Choroid plexus epithelial cell (primary cell): ENCODE data around the gene GBP6.

Source experiments
- DNase-seq: peaks from one replicate; pipeline ENCODE4 v3.0.0-alpha.2; 2010; ENCODE audit warnings: low read depth
- H3K4me3 ChIP-seq: 2 replicates; pipeline ENCODE4 v1.5.1; 2011; ENCODE audit warnings: low read depth, mild to moderate bottlenecking, control low read depth, low read length, moderate library complexity
- TF ChIP-seq, protein P1 (sequence below): conservative IDR thresholded peaks from 2 replicates; pipeline ENCODE4 v1.5.1; 2011; ENCODE audit warnings: low read depth, mild to moderate bottlenecking, control low read depth, inconsistent platforms, low read length, moderate library complexity

The GBP6 gene

DNA sequence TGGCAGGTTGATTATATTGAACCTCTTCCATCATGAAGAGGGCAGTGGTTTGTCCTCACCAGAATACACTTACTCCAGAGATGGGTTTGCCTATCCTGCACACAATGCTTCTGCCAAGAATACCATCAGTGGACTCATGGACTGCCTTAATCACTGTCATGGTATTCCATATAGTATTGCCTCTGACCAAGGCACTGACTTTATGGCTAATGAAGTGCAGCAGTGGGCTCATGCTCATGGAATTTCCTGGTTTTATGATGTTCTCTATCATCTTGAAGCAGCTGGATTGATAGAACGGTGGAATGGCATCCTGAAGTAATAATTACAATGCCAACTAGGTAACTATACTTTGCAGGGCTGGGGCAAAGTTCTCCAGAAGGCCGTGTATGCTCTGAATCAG, 16.6 kb upstream of the GBP6 start:
- H3K4me3 ChIP-seq: no peak overlapping the region
- no peak for DNase-seq
- TF ChIP-seq, protein P1, sequence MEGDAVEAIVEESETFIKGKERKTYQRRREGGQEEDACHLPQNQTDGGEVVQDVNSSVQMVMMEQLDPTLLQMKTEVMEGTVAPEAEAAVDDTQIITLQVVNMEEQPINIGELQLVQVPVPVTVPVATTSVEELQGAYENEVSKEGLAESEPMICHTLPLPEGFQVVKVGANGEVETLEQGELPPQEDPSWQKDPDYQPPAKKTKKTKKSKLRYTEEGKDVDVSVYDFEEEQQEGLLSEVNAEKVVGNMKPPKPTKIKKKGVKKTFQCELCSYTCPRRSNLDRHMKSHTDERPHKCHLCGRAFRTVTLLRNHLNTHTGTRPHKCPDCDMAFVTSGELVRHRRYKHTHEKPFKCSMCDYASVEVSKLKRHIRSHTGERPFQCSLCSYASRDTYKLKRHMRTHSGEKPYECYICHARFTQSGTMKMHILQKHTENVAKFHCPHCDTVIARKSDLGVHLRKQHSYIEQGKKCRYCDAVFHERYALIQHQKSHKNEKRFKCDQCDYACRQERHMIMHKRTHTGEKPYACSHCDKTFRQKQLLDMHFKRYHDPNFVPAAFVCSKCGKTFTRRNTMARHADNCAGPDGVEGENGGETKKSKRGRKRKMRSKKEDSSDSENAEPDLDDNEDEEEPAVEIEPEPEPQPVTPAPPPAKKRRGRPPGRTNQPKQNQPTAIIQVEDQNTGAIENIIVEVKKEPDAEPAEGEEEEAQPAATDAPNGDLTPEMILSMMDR: no peak

DNA sequence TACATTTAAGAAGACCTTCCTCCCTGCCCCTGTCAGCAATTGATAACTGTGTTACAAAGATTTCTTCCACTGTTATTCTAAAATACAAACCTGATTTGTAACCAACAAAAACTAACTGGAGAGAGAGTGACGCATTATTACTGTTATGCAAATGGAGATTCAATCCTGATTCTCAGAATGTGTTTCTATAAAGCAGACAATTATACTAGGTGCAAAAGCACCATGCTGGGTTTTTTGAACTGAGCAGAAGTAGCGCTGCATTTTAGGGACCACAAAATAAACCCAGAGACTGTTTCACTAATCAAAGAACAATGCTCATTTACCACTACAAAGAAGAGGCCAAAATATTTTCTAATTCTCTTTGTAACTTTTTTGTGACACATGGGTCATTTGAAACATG, 13.6 kb upstream of the GBP6 start:
- DNase-seq: no peak

DNA sequence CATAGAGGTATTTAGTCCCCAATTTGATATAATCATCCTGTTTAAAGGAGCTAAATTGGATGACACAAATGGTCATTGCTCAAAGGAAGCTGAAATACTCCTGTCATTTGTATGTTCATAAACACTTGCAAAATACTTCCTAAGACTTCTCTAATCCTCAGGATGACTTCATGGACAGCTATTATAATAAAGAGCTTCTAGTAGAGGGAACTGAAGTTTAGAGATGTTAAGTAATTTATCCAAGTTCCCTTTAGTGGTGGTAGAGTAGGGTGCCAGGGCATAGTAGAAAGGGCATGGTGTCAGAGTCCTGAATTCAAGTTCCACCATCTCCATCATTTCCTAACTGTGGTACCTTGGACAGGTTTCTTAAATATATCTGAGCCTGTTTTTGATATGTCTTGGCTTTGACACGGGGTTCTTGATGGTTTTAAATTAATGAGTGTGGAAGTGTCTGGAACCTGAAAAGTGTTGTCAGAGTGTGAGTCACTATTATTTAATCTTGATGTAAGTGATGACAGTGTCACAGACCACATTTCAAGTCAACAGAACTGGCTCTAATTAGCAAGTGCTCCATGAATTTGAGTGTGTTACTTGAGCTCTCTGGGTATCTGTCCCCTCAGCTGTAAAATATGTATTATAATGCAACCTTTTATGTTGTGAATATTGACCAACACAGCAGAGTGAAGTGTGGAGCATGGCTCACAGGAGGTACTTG, 12.1 kb upstream of the GBP6 start:
- TF ChIP-seq, protein P1: no peak
- no peak for DNase-seq
- no peak overlapping the region for H3K4me3 ChIP-seq

More for the DNA sequence above, 13.6 kb upstream of the GBP6 start:
- no peak overlapping the region for H3K4me3 ChIP-seq
- TF ChIP-seq, protein P1: no peak

DNA sequence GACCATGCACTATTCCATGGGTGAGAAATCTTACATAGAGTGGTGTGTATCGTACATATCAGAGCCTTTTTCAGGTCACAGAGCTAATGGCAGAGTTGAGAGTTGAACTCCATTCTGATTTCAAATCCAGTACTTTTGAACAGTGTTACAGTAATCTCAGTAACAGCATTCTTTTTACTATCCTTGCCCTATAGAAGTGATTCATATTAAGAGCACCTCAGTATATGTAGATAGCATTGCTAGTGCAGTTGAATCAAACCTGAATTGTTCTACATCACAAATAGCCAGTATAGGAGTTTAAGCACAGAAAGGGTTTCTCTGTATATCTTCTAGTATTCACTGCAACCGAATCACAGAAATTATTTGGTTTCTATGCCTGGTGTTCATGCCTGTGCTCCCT, 11.4 kb upstream of the GBP6 start:
- TF ChIP-seq, protein P1: no peak
- no peak for DNase-seq
- H3K4me3 ChIP-seq: no peak overlapping the region

DNA sequence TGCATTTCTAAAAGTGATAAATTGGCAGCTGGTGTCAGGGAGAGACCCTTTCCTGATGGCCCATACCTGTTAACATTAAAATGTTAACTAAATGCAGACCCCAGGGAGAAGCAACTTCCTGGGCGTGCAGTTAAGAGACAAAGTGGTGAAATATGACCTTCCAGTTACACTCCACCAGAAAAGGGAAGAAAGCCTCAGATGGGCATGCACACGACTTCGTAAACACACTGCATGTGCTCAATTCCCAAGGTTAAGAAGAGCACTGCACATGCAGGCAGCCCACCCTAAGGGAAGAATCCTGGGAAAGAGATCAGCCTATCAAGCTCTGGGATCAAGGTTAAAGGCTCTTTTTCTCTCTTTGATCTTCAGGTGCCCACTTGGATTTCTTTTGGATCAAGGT, 9.7 kb upstream of the GBP6 start:
- H3K4me3 ChIP-seq: no peak overlapping the region
- TF ChIP-seq, protein P1: no peak
- DNase-seq: no peak

DNA sequence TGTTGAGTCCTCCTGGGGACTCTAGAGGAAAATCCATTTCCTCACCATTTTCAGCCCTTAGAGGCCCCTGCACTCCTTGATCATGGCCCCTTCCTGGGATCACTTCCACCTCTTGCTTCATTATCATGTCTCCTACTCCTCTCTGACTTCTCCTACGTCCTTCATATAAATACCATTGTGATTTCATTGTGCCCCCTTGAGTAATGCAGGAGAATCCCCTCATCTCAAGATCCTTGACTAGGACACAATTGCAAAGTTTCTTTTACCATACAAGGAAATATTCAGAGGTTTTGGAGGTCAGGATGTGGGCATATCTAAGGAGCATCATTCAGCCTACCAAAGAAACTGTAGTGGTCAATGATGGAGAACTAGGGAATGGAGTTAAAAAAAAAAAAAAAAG, 8.8 kb upstream of the GBP6 start:
- DNase-seq: no peak
- no peak overlapping the region for H3K4me3 ChIP-seq
- TF ChIP-seq, protein P1: no peak
